Endothelial cell of umbilical vein (primary cell): ENCODE measurements around the gene TFCP2.

Experiments used
- EZH2 ChIP-seq: IDR thresholded peaks from 2 replicates; pipeline ENCODE4 v1.6.1; 2012; ENCODE audit warnings: borderline replicate concordance, low read depth, mild to moderate bottlenecking, moderate library complexity, low read length, inconsistent platforms; ENCODE audit not compliant: severe bottlenecking
- POLR2AphosphoS5 ChIP-seq: IDR thresholded peaks from 2 replicates; pipeline ENCODE4 v1.6.1; 2012; ENCODE audit warnings: low read depth, mild to moderate bottlenecking, control low read depth, low read length, moderate library complexity; ENCODE audit not compliant: insufficient read depth
- TF ChIP-seq, protein P1 (sequence below), 2 donors: IDR thresholded peaks; 1 replicate in 1 of 2; 2 replicates in 1 of 2; pipeline ENCODE4 v1.5.1; 2011; ENCODE audit warnings: low read length in 2 of 2, mild to moderate bottlenecking in 2 of 2, moderate library complexity in 2 of 2, control low read depth in 1 of 2, inconsistent platforms in 1 of 2, low read depth in 1 of 2; ENCODE audit not compliant: insufficient read depth in 1 of 2; ENCODE audit errors: extremely low read depth in 1 of 2

DNA sequence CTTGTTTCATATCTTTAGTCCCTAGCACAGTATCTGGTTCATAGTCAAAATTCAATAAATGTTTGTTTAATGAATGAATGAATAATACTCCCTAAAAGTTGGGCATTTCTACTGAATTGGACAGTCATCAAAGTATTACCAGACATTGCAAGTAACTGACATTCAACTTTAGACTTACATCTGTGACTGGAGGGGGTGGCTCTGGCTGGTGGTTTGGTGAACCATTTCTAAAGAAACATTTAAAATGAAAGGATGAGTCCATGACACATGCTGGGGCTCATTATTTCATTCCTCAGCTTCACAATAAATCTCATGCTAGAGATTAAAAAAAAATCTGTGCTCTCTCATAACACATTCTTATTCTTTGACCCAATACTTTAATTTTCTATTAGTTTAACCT, 69.0 kb downstream of the TFCP2 start:
- TF ChIP-seq, protein P1, sequence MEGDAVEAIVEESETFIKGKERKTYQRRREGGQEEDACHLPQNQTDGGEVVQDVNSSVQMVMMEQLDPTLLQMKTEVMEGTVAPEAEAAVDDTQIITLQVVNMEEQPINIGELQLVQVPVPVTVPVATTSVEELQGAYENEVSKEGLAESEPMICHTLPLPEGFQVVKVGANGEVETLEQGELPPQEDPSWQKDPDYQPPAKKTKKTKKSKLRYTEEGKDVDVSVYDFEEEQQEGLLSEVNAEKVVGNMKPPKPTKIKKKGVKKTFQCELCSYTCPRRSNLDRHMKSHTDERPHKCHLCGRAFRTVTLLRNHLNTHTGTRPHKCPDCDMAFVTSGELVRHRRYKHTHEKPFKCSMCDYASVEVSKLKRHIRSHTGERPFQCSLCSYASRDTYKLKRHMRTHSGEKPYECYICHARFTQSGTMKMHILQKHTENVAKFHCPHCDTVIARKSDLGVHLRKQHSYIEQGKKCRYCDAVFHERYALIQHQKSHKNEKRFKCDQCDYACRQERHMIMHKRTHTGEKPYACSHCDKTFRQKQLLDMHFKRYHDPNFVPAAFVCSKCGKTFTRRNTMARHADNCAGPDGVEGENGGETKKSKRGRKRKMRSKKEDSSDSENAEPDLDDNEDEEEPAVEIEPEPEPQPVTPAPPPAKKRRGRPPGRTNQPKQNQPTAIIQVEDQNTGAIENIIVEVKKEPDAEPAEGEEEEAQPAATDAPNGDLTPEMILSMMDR (IDR thresholded peaks at IDR 0.05; ENCODE audit: extremely low read depth in 1 of 2, insufficient read depth in 1 of 2, low read depth in 1 of 2, low read length in 2 of 2), result no peak
- TF ChIP-seq EZH2 (no peak), POLR2AphosphoS5 (no peak)
